ENCODE measurements around the gene COL28A1.
"Not testable (repeated sequence)": the region's sequence is repeated elsewhere in the genome, so short reads cannot be mapped to it uniquely, and the experiment has no call there.

COL28A1 gene

GRCh38 chr7:7474436-7474835 lies 61.2 kb downstream of the COL28A1 start:
- H3K4me2 ChIP-seq (ENCODE audit: low read length) = no peak overlapping the region
- no peaks in the 10 kb centered on the region for H3K9me3 ChIP-seq (ENCODE audit: insufficient read depth, low read length)
- H3K79me2 ChIP-seq (ENCODE audit: low read length) = no peaks in the 10 kb centered on the region
- no peak overlapping the region for H3K4me3 ChIP-seq (ENCODE audit: low read length)
- TF ChIP-seq CTCF (IDR thresholded peaks at IDR 0.05; ENCODE audit: low read depth, low read length) = no peak
- TF ChIP-seq EZH2phosphoT487 (IDR thresholded peaks at IDR 0.05; ENCODE audit: low read depth) = no peak
- no peaks in the 10 kb centered on the region for H3K36me3 ChIP-seq (replicated peaks; ENCODE audit: low read depth, low read length)
- H3K27me3 ChIP-seq (ENCODE audit: low read depth, low read length) = no peaks in the 10 kb centered on the region
- no peaks in the 10 kb centered on the region for H3K4me1 ChIP-seq (ENCODE audit: low read length)
- H4K20me1 ChIP-seq (ENCODE audit: insufficient read depth, low read length) = no peaks in the 10 kb centered on the region
- no peak overlapping the region for H3K27ac ChIP-seq (ENCODE audit: low read length)
- H3K9ac ChIP-seq (ENCODE audit: low read length) = no peak overlapping the region
- H2AFZ ChIP-seq (ENCODE audit: low read depth, low read length) = no peak overlapping the region

- H3K27me3 ChIP-seq (ENCODE audit: low read depth, low read length); H3K4me3 ChIP-seq (ENCODE audit: low read length): not testable (repeated sequence)
These were observed 70.5 kb downstream of the COL28A1 start for GRCh38 chr7:7464991-7465765.

GRCh38 chr7:7454000-7454399 lies 81.7 kb downstream of the COL28A1 start:
- H3K79me2 ChIP-seq (ENCODE audit: low read length) = no peaks in the 10 kb centered on the region
- H3K4me3 ChIP-seq (ENCODE audit: low read length) = no peak overlapping the region
- H3K9me3 ChIP-seq (ENCODE audit: insufficient read depth, low read length) = no peaks in the 10 kb centered on the region
- H3K9ac ChIP-seq (ENCODE audit: low read length) = no peak overlapping the region
- no peaks in the 10 kb centered on the region for H3K4me1 ChIP-seq (ENCODE audit: low read length)
- H3K27me3 ChIP-seq (ENCODE audit: low read depth, low read length) = no peaks in the 10 kb centered on the region
- H3K36me3 ChIP-seq (replicated peaks; ENCODE audit: low read depth, low read length) = no peaks in the 10 kb centered on the region
- H4K20me1 ChIP-seq (ENCODE audit: insufficient read depth, low read length) = no peaks in the 10 kb centered on the region
- TF ChIP-seq EZH2phosphoT487 (IDR thresholded peaks at IDR 0.05; ENCODE audit: low read depth) = no peak
- TF ChIP-seq CTCF (IDR thresholded peaks at IDR 0.05; ENCODE audit: low read depth, low read length) = no peak
- H3K27ac ChIP-seq (ENCODE audit: low read length) = no peak overlapping the region
- H3K4me2 ChIP-seq (ENCODE audit: low read length) = no peak overlapping the region
- H2AFZ ChIP-seq (ENCODE audit: low read depth, low read length) = no peak overlapping the region

More at GRCh38 chr7:7464991-7465765, 70.5 kb downstream of the COL28A1 start:
- H2AFZ ChIP-seq (ENCODE audit: low read depth, low read length); H3K4me2 ChIP-seq (ENCODE audit: low read length); H3K36me3 ChIP-seq (replicated peaks; ENCODE audit: low read depth, low read length); H4K20me1 ChIP-seq (ENCODE audit: insufficient read depth, low read length); H3K27ac ChIP-seq (ENCODE audit: low read length); H3K9me3 ChIP-seq (ENCODE audit: insufficient read depth, low read length); H3K79me2 ChIP-seq (ENCODE audit: low read length); H3K4me1 ChIP-seq (ENCODE audit: low read length); H3K9ac ChIP-seq (ENCODE audit: low read length): not testable (repeated sequence)

- Histone ChIP-seq H3K79me2 (ENCODE audit: low read length) (no peaks in the 10 kb centered on the region), H3K4me1 (ENCODE audit: low read length) (no peaks in the 10 kb centered on the region), H2AFZ (ENCODE audit: low read depth, low read length) (no peak overlapping the region), H3K4me2 (ENCODE audit: low read length) (no peak overlapping the region), H3K27ac (ENCODE audit: low read length) (no peak overlapping the region), H3K9ac (ENCODE audit: low read length) (no peak overlapping the region), H3K36me3 (replicated peaks; ENCODE audit: low read depth, low read length) (no peaks in the 10 kb centered on the region), H3K4me3 (ENCODE audit: low read length) (no peak overlapping the region), H3K27me3 (ENCODE audit: low read depth, low read length) (no peaks in the 10 kb centered on the region), H4K20me1 (ENCODE audit: insufficient read depth, low read length) (no peaks in the 10 kb centered on the region), H3K9me3 (ENCODE audit: insufficient read depth, low read length) (no peaks in the 10 kb centered on the region)
- TF ChIP-seq EZH2phosphoT487 (IDR thresholded peaks at IDR 0.05; ENCODE audit: low read depth) (no peak), CTCF (IDR thresholded peaks at IDR 0.05; ENCODE audit: low read depth, low read length) (no peak)
These were observed 83.0 kb downstream of the COL28A1 start for GRCh38 chr7:7452652-7453051.
